Mesenchymal stem cell (in vitro differentiated cells and primary cell): ENCODE results near the gene SDF2.

Experiments
- DNase-seq: peaks from one replicate; pipeline ENCODE4 v3.0.0-alpha.2; 2013
- H2AFZ ChIP-seq: one replicate; pipeline ENCODE4 v1.6.1; 2013; ENCODE audit warnings: low read depth, mild to moderate bottlenecking, control low read depth, inconsistent platforms, low read length, moderate library complexity
- H2AK5ac ChIP-seq: 2 replicates; pipeline ENCODE4 v1.6.1; 2013; ENCODE audit warnings: low read length, moderate library complexity, mild to moderate bottlenecking, inconsistent platforms; ENCODE audit not compliant: severe bottlenecking
- H2BK120ac ChIP-seq: one replicate; pipeline ENCODE4 v1.6.1; 2013; ENCODE audit warnings: low read depth, mild to moderate bottlenecking, inconsistent platforms, low read length, moderate library complexity
- H2BK12ac ChIP-seq, 2 experiments: one replicate each; pipeline ENCODE4 v1.6.1; 2013; ENCODE audit warnings: inconsistent platforms in 2 of 2, low read length in 2 of 2, mild to moderate bottlenecking in 2 of 2, moderate library complexity in 2 of 2, control low read depth in 1 of 2
- H2BK15ac ChIP-seq: one replicate; pipeline ENCODE4 v1.6.1; 2013; ENCODE audit warnings: mild to moderate bottlenecking, low read depth, inconsistent platforms; ENCODE audit not compliant: poor library complexity, severe bottlenecking
- H2BK5ac ChIP-seq: 2 replicates; pipeline ENCODE4 v1.6.1; 2013; ENCODE audit warnings: low read depth, mild to moderate bottlenecking, low read length, control low read depth, inconsistent platforms; ENCODE audit not compliant: poor library complexity, severe bottlenecking
- H3K14ac ChIP-seq, 2 experiments: one replicate each; pipeline ENCODE4 v1.6.1; 2013; ENCODE audit warnings: inconsistent platforms in 2 of 2, low read length in 2 of 2, control low read depth in 1 of 2, mild to moderate bottlenecking in 1 of 2, moderate library complexity in 1 of 2
- H3K18ac ChIP-seq, 2 experiments: one replicate each; pipeline ENCODE4 v1.6.1; 2013; ENCODE audit warnings: inconsistent platforms in 2 of 2, low read length in 2 of 2, control low read depth in 1 of 2, low read depth in 1 of 2, mild to moderate bottlenecking in 1 of 2
- H3K23ac ChIP-seq, 2 experiments: one replicate each; pipeline ENCODE4 v1.6.1; 2013; ENCODE audit warnings: inconsistent platforms in 2 of 2, low read length in 2 of 2, mild to moderate bottlenecking in 2 of 2, moderate library complexity in 2 of 2, control low read depth in 1 of 2
- H3K27ac ChIP-seq: 2 replicates; pipeline ENCODE4 v1.5.1; 2013; ENCODE audit warnings: mild to moderate bottlenecking, moderate library complexity, low read length, control low read depth, inconsistent platforms; ENCODE audit not compliant: poor library complexity, severe bottlenecking
- H3K27me3 ChIP-seq, 2 experiments: 2 replicates each; pipeline versions ENCODE4 v1.6.1 to v1.7.0; 2013; ENCODE audit warnings: low read length in 2 of 2, mild to moderate bottlenecking in 2 of 2, moderate library complexity in 2 of 2, control low read depth in 1 of 2, inconsistent platforms in 1 of 2; ENCODE audit not compliant: control insufficient read depth in 1 of 2, insufficient read depth in 1 of 2
- H3K36me3 ChIP-seq, 2 experiments: 2 replicates each; pipeline versions ENCODE4 v1.6.1 to v1.7.0; 2013; ENCODE audit warnings: low read length in 2 of 2, control low read depth in 1 of 2, inconsistent platforms in 1 of 2, low read depth in 1 of 2, mild to moderate bottlenecking in 1 of 2; ENCODE audit not compliant: insufficient read depth in 2 of 2, control insufficient read depth in 1 of 2
- H3K4ac ChIP-seq, 2 experiments: one replicate each; pipeline ENCODE4 v1.6.1; 2013; ENCODE audit warnings: inconsistent platforms in 2 of 2, low read length in 2 of 2, mild to moderate bottlenecking in 2 of 2, moderate library complexity in 2 of 2, control low read depth in 1 of 2, low read depth in 1 of 2
- H3K4me1 ChIP-seq: 2 replicates; pipeline ENCODE4 v1.6.1; 2013; ENCODE audit warnings: low read depth, low read length, control low read depth; ENCODE audit not compliant: control insufficient read depth, insufficient read depth
- H3K4me2 ChIP-seq: 2 replicates; pipeline ENCODE4 v1.6.1; 2013; ENCODE audit warnings: low read length, mild to moderate bottlenecking, inconsistent platforms; ENCODE audit not compliant: poor library complexity, severe bottlenecking
- H3K4me3 ChIP-seq, 2 experiments: 2 replicates each; pipeline versions ENCODE4 v1.5.1 to v1.7.0; 2013; ENCODE audit warnings: low read length in 2 of 2, mild to moderate bottlenecking in 2 of 2, control low read depth in 1 of 2, low read depth in 1 of 2; ENCODE audit not compliant: insufficient read depth in 1 of 2
- H3K79me1 ChIP-seq: replicated peaks from 2 replicates; pipeline ENCODE4 v1.6.1; 2013; ENCODE audit warnings: mild to moderate bottlenecking, control low read depth, low read length, inconsistent platforms; ENCODE audit not compliant: poor library complexity, severe bottlenecking
- H3K9ac ChIP-seq: 2 replicates; pipeline ENCODE4 v1.7.0; 2013; ENCODE audit warnings: mild to moderate bottlenecking, low read length, moderate library complexity
- H3K9me3 ChIP-seq: 2 replicates; pipeline ENCODE4 v1.7.0; 2013; ENCODE audit warnings: mild to moderate bottlenecking, low read length; ENCODE audit not compliant: control insufficient read depth
- H4K8ac ChIP-seq: one replicate; pipeline ENCODE4 v1.6.1; 2013; ENCODE audit warnings: inconsistent platforms, mild to moderate bottlenecking, low read length, moderate library complexity
- H4K91ac ChIP-seq: one replicate; pipeline ENCODE4 v1.6.1; 2013; ENCODE audit warnings: mild to moderate bottlenecking, low read length, inconsistent platforms
- WGBS: methylation state at CpG from one replicate; pipeline ENCODE4 v1.1.7; 2013; ENCODE audit warnings: mixed read lengths; 5-methylcytosine and 5-hydroxymethylcytosine counted together

The SDF2 gene

DNA sequence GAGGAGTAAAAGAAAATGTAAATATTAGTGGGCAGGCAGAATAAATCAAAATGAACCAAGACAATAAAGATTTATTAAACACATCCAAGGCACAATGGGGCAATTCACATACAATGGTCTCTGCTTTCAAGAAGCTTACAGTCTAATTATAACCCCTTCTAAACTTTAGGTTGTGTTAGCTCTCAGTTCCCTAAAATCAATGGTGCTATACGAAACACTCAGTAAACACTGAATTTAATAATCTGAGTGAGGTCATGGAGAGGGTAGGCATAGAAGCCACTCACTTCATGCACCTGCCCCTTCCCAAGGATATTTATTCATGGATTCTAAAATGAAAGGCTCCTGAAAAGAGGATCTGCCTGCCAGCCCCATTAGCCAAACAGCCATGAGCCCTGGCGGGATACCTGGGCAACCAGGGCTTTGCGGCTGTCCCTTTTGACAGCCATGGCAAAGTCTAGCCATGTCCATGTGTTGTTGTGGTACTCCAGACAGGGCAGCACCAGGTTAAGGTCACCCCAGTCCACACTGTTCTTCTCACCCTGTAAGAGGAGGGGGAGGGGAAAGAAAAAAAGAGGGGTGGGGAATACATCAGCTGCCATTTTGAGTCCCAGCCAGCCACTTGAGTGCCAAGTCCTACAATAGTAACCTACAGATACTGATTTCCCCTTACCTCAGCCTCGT, 46.3 kb downstream of the SDF2 start:
- no peak overlapping the region for H2BK120ac ChIP-seq
- H3K23ac ChIP-seq, result no peak overlapping the region
- H3K27me3 ChIP-seq, result no peaks in the 10 kb centered on the region
- no peak overlapping the region for H3K18ac ChIP-seq
- H3K9ac ChIP-seq, result no peak overlapping the region
- H3K4ac ChIP-seq, result no peak overlapping the region
- no peak overlapping the region for H2BK12ac ChIP-seq
- peaks cover 69 to 99% of the 10 kb centered on the region in 2 experiments for H3K36me3 ChIP-seq
- H3K9me3 ChIP-seq, result no peaks in the 10 kb centered on the region
- no peak for DNase-seq
- H3K4me2 ChIP-seq, result no peak overlapping the region
- H3K14ac ChIP-seq, result no peak overlapping the region
- H3K27ac ChIP-seq, result no peak overlapping the region
- no peak overlapping the region for H4K91ac ChIP-seq
- H2BK15ac ChIP-seq, result no peak overlapping the region
- no peak overlapping the region for H3K4me3 ChIP-seq
- no peaks in the 10 kb centered on the region for H3K4me1 ChIP-seq
- WGBS, result 98% methylated on average over 3 of the region's 4 CpGs
- no peak overlapping the region for H2BK5ac ChIP-seq
- H4K8ac ChIP-seq, result no peak overlapping the region
- H2AK5ac ChIP-seq, result no peak overlapping the region
- no peak overlapping the region for H2AFZ ChIP-seq
- peaks cover 5% of the 10 kb centered on the region for H3K79me1 ChIP-seq

DNA sequence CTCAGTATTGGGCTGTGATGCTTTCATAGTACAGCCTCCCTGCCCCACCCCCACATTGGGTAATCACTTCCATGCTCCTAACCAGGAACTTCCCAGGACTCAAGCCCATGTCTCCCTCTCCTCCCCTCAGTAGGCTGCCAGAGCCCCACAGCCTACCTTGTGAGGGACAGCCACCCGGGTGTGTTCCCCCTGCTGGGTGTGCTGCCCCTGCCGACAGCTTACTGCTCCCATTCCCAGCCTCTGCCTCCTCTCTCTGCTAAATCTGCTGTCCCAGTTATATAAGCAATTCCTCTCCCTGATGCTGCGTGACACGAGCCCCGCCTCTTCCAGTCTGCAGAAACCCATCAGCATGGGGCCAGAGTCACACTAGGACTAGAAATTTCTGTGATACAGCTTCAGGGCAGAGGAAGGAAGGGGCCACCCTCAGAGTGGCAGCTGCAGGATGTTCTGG, 47.8 kb downstream of the SDF2 start, which contains the start of gene RSKR:
RSKR (minus strand) TSS at position 255 of the 451 bp plus-strand sequence; CDS start at position 231, 24 bp downstream.
- Histone ChIP-seq H3K4ac (no peak within 1 kb of the TSS), H3K79me1 (peaks cover 5% of the 10 kb centered on the region), H4K8ac (no peak within 1 kb of the TSS), H3K23ac (no peak within 1 kb of the TSS), H2AFZ (no peak within 1 kb of the TSS), H3K36me3 (peaks cover 63 to 93% of the 10 kb centered on the region in 2 experiments), H3K14ac (no peak within 1 kb of the TSS), H2BK12ac (no peak within 1 kb of the TSS), H3K18ac (no peak within 1 kb of the TSS), H3K27me3 (no peaks in the 10 kb centered on the region), H2AK5ac (no peak within 1 kb of the TSS), H3K9ac (no peak within 1 kb of the TSS), H3K9me3 (no peaks in the 10 kb centered on the region), H2BK5ac (no peak within 1 kb of the TSS), H4K91ac (no peak within 1 kb of the TSS), H3K4me3 (no peak within 1 kb of the TSS), H3K4me1 (no peaks in the 10 kb centered on the region), H2BK15ac (no peak within 1 kb of the TSS), H3K4me2 (no peak within 1 kb of the TSS), H2BK120ac (no peak within 1 kb of the TSS), H3K27ac (no peak within 1 kb of the TSS)
- WGBS, result 84% methylated on average over 5 of the region's 5 CpGs
- DNase-seq, result no peak

DNA sequence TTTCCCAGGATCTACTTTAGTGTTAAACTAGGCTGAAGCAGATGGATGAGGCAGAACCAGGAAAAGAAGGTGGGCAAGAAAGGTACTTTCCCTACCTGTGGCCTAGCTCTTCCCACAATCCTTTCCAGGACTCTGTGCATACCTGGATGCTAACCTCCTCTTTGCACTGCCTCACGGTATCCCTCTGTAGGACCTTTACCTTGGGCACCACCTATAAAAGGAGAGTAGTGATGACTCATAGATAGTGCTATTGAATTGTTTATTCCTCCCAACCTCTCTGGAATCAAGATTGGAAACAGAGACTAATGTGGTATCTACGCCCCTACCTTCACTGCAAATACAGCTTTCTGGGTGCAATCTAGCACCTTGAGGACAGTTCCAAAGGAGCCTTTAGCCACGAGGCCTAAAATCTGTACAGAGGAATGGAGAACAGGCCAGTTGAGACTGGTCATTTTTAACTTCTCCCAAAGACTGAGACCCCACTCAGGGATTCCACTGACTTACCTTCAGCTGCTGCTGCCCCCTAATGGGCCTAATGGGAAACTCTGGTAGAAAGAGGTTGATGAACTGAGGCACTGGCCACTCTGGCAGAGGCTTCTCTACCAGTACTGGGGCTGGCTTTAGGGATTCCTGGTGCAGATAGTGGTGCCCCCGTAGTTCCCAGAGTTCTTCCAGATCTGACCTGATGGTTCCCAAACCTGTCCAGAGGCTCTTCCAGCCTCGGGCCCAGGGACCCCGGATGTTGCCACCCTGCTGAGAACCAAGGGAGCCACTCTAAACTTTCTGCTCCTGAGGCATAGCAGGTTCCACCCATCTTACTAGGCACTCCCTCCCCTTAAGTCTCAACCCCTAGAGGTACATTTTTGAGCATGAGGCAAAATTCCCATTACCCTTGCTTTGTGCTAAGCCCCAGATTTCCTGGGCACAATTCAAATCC, 48.5 kb downstream of the SDF2 start:
- Histone ChIP-seq H3K27me3 (no peaks in the 10 kb centered on the region), H3K9me3 (no peaks in the 10 kb centered on the region), H3K36me3 (peaks cover 58 to 86% of the 10 kb centered on the region in 2 experiments), H3K14ac (no peak overlapping the region), H4K8ac (no peak overlapping the region), H2BK5ac (no peak overlapping the region), H2BK12ac (no peak overlapping the region), H3K4me3 (no peak overlapping the region), H3K18ac (no peak overlapping the region), H3K9ac (no peak overlapping the region), H3K79me1 (peaks cover 2% of the 10 kb centered on the region), H2AFZ (no peak overlapping the region), H2AK5ac (no peak overlapping the region), H3K4me2 (no peak overlapping the region), H2BK15ac (no peak overlapping the region), H3K4me1 (no peaks in the 10 kb centered on the region), H3K27ac (no peak overlapping the region), H3K23ac (no peak overlapping the region), H3K4ac (no peak overlapping the region), H4K91ac (no peak overlapping the region), H2BK120ac (no peak overlapping the region)
- peak; percentile 47 for DNase-seq
- WGBS, result 94% methylated on average over 5 of the region's 6 CpGs

DNA sequence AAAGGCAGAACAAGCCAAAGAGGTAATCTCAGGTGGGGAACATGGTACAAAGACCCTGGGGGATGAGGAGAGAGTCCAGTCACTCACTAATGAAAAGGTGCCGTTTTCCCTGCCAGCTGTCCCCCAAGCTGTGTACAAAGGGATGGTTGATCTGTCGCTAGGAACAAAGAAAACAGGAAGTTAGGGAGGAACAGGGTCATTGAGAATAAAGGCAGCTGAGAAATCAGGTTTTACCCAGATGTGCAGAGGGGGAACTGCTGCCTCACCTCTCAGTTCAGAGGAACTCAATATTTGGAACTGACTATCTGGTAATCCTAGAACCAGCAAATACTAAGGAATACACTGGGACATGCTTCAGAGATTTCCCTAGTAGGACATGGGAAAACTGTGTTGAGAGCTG, 49.2 kb downstream of the SDF2 start:
- Histone ChIP-seq H2BK5ac (no peak overlapping the region), H3K27ac (no peak overlapping the region), H3K23ac (no peak overlapping the region), H4K91ac (no peak overlapping the region), H3K79me1 (peaks cover 2% of the 10 kb centered on the region), H3K4ac (no peak overlapping the region), H3K9me3 (no peaks in the 10 kb centered on the region), H3K4me3 (no peak overlapping the region), H2BK120ac (no peak overlapping the region), H3K4me2 (no peak overlapping the region), H3K14ac (no peak overlapping the region), H3K36me3 (peaks cover 52 to 79% of the 10 kb centered on the region in 2 experiments), H3K27me3 (no peaks in the 10 kb centered on the region), H4K8ac (no peak overlapping the region), H2BK15ac (no peak overlapping the region), H2AK5ac (no peak overlapping the region), H3K4me1 (no peaks in the 10 kb centered on the region), H2AFZ (no peak overlapping the region), H3K9ac (no peak overlapping the region), H3K18ac (no peak overlapping the region), H2BK12ac (no peak overlapping the region)
- WGBS, result 92% methylated on average over 2 of the region's 2 CpGs
- DNase-seq, result no peak
